Measurements from ENCODE around the gene FBXL20. TPM values are rescaled to one million over a fixed set of nuclear protein-coding genes. Genes with fewer than 3 reads are reported as not detected.

Gene FBXL20
- total RNA-seq, 4 donors from 2014 or later, result 13.8 to 49.4 (median 23.1) TPM

GRCh38 chr17:39244600-39245570 is 156.5 kb downstream of the FBXL20 start:
- Histone ChIP-seq H3K36me3 (no peaks in the 10 kb centered on the region), H3K9me3 (no peaks in the 10 kb centered on the region), H3K27ac (no peak overlapping the region), H3K27me3 (peaks cover 6% of the 10 kb centered on the region), H3K4me3 (no peak overlapping the region), H3K4me1 (peaks cover 0 to 4% (median 0%) of the 10 kb centered on the region in 4 donors)
- DNase-seq, result peak; percentile 90
- in situ Hi-C loops (cut with MboI; ENCODE audit: low pct_ligation_motif_present in 1 of 4, low pct_unique_long_range_greater_than_20kb in 1 of 4, low sequenced_read_pairs in 3 of 4), result no loop called here
- 44% methylated on average over 6 of the region's 6 CpGs; no CpG with 5 or more reads in 1 of the 2 donors for WGBS, 2 donors (ENCODE audit: low coverage in 1 of 2)
- TF ChIP-seq, protein P1, sequence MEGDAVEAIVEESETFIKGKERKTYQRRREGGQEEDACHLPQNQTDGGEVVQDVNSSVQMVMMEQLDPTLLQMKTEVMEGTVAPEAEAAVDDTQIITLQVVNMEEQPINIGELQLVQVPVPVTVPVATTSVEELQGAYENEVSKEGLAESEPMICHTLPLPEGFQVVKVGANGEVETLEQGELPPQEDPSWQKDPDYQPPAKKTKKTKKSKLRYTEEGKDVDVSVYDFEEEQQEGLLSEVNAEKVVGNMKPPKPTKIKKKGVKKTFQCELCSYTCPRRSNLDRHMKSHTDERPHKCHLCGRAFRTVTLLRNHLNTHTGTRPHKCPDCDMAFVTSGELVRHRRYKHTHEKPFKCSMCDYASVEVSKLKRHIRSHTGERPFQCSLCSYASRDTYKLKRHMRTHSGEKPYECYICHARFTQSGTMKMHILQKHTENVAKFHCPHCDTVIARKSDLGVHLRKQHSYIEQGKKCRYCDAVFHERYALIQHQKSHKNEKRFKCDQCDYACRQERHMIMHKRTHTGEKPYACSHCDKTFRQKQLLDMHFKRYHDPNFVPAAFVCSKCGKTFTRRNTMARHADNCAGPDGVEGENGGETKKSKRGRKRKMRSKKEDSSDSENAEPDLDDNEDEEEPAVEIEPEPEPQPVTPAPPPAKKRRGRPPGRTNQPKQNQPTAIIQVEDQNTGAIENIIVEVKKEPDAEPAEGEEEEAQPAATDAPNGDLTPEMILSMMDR (IDR thresholded peaks at IDR 0.05), result peak; percentile 91 to 97 (median 94)
- TF ChIP-seq EP300 (IDR thresholded peaks at IDR 0.05; ENCODE audit: low read depth), result no peak
- intact Hi-C loops (cut with DNase I; ENCODE audit: low total_unique reads), result loop anchor here (5.0 kb wide), 1 partner anchor 38 kb away; no protein-coding TSS in a partner anchor

DNA sequence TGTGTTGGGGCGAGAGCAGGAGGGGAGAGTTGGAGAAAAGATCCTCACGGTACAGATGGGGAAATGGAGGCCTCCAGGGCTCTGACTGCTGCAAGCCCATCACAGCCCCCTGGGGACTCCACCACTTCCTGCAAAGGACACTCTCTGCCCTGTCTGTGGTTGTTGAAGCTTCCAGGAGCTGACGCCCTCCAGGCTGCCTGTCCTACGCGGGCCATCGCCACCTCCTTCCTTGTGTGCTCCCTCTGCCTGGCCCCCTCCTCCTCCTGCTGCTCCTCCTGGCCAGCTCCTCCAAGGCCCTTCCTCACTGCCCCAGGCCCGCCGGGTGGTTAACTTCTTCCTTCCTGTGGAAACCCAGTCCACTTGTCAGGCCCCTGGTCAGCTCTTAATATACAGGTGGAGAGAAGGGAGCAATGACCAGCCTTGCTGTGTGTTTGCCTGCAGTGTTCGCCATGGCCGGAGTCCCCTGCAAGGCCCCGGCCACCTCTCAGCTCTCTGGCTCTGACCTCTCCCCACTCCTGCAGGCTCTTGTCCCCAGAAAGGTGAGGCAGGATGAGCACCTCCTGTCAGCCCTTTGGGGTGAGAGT is 157.3 kb downstream of the FBXL20 start:
- TF ChIP-seq EP300 (IDR thresholded peaks at IDR 0.05; ENCODE audit: low read depth), result no peak
- no peak for TF ChIP-seq POLR2A (IDR thresholded peaks at IDR 0.05)
- TF ChIP-seq POLR2AphosphoS5 (IDR thresholded peaks at IDR 0.05), result no peak
- TF ChIP-seq, protein P1 (IDR thresholded peaks at IDR 0.05), result no peak
- in situ Hi-C loops (cut with MboI; ENCODE audit: low pct_ligation_motif_present in 1 of 4, low pct_unique_long_range_greater_than_20kb in 1 of 4, low sequenced_read_pairs in 3 of 4) (no loop called here), intact Hi-C loops (cut with DNase I; ENCODE audit: low total_unique reads) (loop anchor here (5.0 kb wide), 1 partner anchor 37 kb away; no protein-coding TSS in a partner anchor)
- no peak for DNase-seq
- Histone ChIP-seq H3K27me3 (peaks cover 9% of the 10 kb centered on the region), H3K4me3 (no peak overlapping the region), H3K9me3 (no peaks in the 10 kb centered on the region), H3K27ac (no peak overlapping the region), H3K36me3 (no peaks in the 10 kb centered on the region), H3K4me1 (peaks cover 0 to 5% (median 0%) of the 10 kb centered on the region in 4 donors)
- 40 to 43% methylated on average over 2 to 11 of the region's 11 CpGs for WGBS, 2 donors (ENCODE audit: low coverage in 1 of 2)

DNA sequence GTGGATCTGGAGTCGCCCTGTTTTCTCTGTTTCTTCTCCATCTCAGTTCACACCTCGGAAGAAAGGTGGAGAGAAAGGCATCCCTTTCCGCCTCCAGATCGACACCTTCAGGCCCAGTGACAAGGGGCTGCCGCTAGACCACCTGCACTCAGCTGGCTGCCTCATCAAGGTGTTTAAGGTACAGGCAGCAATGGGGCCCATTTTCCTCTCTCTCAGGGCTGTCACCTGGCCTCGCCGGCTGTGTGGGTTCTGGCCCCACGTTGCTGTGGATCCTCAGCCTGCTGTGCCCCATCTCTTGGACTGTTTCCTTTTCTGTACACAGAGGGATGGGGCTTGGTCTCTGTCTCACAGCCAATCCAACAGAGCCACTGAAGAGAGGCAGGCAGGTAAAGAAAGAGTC is 158.3 kb downstream of the FBXL20 start:
- intact Hi-C loops (cut with DNase I; ENCODE audit: low total_unique reads), result loop anchor here (5.0 kb wide), 1 partner anchor 36 kb away; no protein-coding TSS in a partner anchor
- TF ChIP-seq, protein P1 (IDR thresholded peaks at IDR 0.05), result no peak
- TF ChIP-seq POLR2AphosphoS5 (IDR thresholded peaks at IDR 0.05) (no peak), EP300 (IDR thresholded peaks at IDR 0.05; ENCODE audit: low read depth) (no peak), POLR2A (IDR thresholded peaks at IDR 0.05) (no peak)
- Histone ChIP-seq H3K9me3 (no peaks in the 10 kb centered on the region), H3K4me1 (peaks cover 0 to 13% (median 0%) of the 10 kb centered on the region in 4 donors), H3K27ac (no peak overlapping the region), H3K27me3 (peaks cover 9% of the 10 kb centered on the region), H3K4me3 (no peak overlapping the region), H3K36me3 (no peaks in the 10 kb centered on the region)
- in situ Hi-C loops (cut with MboI; ENCODE audit: low pct_ligation_motif_present in 1 of 4, low pct_unique_long_range_greater_than_20kb in 1 of 4, low sequenced_read_pairs in 3 of 4), result no loop called here
- no peak for DNase-seq
- 50 to 73% methylated on average over 1 to 8 of the region's 8 CpGs for WGBS, 2 donors (ENCODE audit: low coverage in 1 of 2)

DNA sequence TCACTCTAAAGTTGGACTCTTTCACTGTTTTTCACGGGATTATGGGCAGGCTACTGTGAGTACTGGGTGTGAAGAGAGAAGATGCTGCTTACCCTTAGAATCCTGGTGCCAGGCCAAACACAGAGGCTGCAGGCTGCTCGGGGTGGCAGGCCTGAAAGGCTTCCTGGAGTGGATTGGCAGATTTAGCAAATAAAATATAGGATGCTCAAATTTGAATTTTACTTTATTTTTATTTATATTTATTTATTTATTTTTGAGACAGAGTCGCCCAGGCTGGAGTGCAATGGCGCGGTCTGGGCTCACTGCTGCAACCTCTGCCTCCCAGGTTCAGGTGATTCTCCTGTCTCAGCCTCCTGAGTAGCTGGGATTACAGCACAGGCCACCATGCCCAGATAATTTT is 160.8 kb downstream of the FBXL20 start:
- in situ Hi-C loops (cut with MboI; ENCODE audit: low pct_ligation_motif_present in 1 of 4, low pct_unique_long_range_greater_than_20kb in 1 of 4, low sequenced_read_pairs in 3 of 4) (no loop called here), intact Hi-C loops (cut with DNase I; ENCODE audit: low total_unique reads) (loop anchor here (5.0 kb wide), 1 partner anchor 33 kb away; no protein-coding TSS in a partner anchor)
- H3K4me1 ChIP-seq, result peaks cover 0 to 14% (median 0%) of the 10 kb centered on the region in 4 donors
- H3K9me3 ChIP-seq, result no peaks in the 10 kb centered on the region
- DNase-seq, result no peak
- H3K36me3 ChIP-seq, result no peaks in the 10 kb centered on the region
- no peak overlapping the region for H3K4me3 ChIP-seq
- H3K27me3 ChIP-seq, result peaks cover 9% of the 10 kb centered on the region
- no peak overlapping the region for H3K27ac ChIP-seq
- WGBS, 2 donors (ENCODE audit: low coverage in 1 of 2), result 40 to 82% methylated on average over 1 to 5 of the region's 5 CpGs
- TF ChIP-seq EP300 (IDR thresholded peaks at IDR 0.05; ENCODE audit: low read depth), result no peak
- no peak for TF ChIP-seq POLR2AphosphoS5 (IDR thresholded peaks at IDR 0.05)
- TF ChIP-seq POLR2A (IDR thresholded peaks at IDR 0.05), result no peak
- TF ChIP-seq, protein P1 (IDR thresholded peaks at IDR 0.05), result no peak
